ENCODE measurements around the gene MMP25.

DNA sequence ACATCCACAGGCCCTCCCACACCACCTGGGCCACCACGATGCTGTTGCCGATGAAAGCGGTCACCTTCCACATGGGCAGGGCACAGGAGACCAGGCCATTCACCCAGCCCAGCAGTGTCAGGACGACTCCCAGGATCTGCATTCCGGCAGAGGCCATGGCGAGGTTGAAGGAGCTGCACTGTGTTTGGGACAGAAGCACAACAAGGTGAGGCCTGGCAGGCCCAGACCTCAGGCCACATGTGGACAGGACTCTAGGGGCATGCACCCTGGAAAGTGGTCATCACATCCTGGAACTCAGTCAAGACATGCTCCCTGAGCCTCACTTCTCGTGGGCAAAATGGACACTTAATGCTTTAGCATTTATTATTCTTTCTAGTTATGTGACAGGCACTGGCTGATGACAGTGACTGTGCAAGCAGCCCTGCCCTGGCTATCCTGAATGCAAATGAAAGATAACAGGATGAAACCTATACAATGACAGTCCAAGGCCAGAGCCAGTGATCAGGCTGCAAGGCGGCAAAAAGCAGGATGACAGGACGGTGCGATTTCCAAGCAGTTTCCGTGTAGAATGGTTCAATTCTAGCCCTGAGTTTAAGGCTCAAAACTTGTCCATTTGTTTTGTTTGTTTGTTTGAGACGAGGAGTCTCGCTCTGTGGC, 30.4 kb upstream of the MMP25 start:
- TF ChIP-seq, protein P1, sequence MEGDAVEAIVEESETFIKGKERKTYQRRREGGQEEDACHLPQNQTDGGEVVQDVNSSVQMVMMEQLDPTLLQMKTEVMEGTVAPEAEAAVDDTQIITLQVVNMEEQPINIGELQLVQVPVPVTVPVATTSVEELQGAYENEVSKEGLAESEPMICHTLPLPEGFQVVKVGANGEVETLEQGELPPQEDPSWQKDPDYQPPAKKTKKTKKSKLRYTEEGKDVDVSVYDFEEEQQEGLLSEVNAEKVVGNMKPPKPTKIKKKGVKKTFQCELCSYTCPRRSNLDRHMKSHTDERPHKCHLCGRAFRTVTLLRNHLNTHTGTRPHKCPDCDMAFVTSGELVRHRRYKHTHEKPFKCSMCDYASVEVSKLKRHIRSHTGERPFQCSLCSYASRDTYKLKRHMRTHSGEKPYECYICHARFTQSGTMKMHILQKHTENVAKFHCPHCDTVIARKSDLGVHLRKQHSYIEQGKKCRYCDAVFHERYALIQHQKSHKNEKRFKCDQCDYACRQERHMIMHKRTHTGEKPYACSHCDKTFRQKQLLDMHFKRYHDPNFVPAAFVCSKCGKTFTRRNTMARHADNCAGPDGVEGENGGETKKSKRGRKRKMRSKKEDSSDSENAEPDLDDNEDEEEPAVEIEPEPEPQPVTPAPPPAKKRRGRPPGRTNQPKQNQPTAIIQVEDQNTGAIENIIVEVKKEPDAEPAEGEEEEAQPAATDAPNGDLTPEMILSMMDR (IDR thresholded peaks at IDR 0.05) = no peak
- no peak for TF ChIP-seq POLR2AphosphoS5 (IDR thresholded peaks at IDR 0.05)
- TF ChIP-seq EP300 (IDR thresholded peaks at IDR 0.05) = no peak
- TF ChIP-seq POLR2A (IDR thresholded peaks at IDR 0.05; ENCODE audit: low read depth) = no peak
